ENCODE results near the gene VPS37D.
"Not testable (repeated sequence)": the region's sequence is repeated elsewhere in the genome, so short reads cannot be mapped to it uniquely, and the experiment has no call there.

VPS37D gene

DNA sequence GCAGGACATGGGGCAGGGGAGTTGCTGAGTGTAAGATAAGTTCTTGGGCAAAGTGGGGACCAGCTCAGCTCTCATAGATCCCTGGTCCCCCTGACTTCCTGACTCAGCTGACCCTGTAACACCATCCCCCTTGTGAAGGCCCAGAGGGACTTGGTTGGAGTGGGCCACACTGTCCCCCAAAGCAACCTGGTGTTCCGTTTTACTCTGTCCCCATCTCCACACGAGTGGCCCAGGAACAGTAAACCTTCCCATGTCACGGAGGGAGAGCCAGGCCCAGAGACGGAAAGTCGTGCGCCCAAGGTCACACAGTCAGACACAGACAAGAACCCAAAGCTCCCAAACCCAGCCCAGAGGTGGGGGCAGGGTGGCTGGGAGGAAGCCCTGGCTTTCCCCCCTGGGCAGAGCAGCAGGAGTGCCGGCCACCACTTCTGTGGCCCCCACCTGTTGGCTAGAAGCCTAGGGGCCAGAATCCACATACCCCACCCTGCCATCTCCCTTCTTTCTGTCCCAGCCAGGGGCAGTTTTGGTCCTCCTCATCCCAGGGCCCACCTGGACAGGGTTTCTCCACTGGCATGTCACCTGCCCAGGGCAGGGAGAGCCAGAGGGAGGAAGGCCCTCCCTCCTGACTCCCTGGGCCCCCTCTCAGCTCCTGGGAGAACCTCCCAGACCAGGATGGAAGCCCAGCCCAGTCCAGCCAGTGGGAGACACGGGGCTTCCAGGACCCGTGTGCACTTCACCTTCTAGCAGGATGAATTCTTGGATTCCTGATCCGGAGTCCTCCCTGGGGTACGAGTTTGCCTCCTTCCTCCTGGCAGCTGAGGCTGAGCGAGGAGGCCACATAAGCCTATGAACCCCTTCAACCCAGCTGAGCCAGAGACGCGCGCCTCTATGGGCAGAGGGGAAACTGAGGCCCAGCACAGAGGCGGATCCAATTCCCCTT, 20.6 kb upstream of the VPS37D start:
- in situ Hi-C loops (cut with MboI; ENCODE audit: low sequenced_read_pairs), result no loop called here

DNA sequence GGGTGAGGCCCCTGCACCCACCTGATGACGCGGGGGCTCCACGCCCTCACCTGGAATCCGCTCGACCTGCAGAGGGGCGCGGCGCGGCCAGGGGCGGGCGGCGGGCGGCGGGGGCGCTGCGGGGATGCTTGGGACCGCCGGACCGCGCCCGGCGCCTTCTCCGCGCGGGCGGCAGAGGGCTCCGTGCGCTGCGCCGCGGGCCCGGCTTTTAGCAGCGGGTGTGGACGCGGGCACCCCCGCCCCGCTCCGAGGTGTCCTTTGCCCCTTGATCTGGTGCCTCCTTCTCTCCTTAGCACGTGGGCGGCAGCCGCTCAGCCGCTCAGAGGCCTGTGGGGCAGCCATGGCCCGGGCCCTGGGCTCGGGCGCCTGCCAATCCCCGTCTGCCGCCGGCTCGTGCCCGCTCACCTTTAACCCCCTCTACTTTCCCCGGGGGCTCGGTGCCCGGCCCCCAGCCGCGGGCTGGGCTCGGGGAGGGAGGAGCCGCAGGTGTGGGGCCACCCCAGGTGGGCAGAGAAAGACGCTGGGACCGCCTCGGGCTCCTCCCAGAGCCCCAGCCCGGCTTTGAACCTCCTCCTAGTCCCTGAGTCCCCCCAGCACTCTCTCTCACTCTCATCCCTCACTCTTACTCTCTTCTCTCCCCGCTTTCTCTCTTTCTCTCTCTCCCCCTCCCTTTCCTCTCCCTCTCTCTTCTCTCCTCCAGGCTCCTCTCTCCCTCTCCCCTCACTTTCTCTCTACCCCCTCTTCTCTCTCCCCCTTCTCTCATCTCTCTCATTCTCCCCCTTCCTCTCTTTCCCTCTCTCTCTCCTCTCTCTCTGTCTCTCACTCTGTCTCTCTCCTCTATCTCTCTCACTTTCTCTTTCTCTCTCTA, 19.7 kb upstream of the VPS37D start:
- in situ Hi-C loops (cut with MboI; ENCODE audit: low sequenced_read_pairs), result no loop called here

DNA sequence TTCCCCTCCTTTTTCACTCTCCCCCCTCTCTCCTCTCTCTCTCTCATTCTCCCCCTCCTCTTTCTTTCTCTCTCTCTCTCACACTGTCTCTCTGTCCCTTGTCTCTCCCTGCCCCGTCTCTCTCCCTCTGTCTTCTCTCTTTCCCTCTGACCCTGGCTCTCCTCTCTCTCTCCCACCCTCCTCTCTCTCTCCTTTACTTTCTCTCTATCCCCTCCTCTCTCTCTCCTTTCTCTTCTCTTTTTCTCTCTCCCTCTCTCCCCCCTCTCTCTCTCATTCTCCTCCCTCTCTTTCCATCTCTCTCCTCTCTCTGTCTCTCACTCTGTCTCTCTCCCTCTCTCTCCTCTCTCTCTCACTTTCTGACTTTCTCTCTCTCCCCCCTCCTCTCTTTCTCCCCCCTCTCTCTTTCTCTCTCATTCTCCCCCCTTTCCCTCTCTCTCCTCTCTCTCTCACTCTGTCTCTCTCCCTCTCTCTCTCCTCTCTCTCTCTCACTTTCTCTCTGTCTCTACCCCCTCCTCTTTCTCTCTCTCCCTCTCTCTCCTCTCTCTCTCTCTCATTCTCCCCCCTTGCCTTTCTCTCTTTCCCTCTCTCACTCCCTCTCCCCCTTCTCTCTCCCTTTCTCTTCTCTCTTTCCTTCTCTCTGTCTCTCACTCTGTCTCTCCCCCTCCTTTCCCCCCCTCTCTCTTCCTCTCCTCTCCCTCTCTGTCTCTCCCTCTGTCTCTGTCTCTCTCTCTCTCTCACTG, 18.9 kb upstream of the VPS37D start:
- in situ Hi-C loops (cut with MboI; ENCODE audit: low sequenced_read_pairs), result no loop called here

DNA sequence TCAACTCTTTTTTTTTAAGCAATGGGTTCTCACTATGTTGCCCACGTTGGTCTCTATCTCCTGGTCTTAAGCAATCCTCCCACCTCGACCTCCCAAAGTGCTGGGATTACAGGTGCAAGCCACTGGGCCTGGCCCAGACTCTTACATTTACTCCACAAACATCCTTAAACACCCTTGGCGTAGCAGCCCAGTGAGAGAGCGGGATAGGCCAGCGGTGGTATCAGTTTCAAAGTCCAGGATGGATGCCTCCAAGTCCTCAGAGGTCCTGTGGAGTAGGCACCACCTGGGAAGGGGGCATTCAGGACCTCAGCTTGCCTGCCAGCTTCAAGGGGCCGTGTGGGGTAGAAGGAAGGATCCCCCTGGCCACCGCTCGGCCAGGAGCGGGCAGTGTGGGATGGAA, 18.1 kb upstream of the VPS37D start:
- in situ Hi-C loops (cut with MboI; ENCODE audit: low sequenced_read_pairs), result no loop called here

DNA sequence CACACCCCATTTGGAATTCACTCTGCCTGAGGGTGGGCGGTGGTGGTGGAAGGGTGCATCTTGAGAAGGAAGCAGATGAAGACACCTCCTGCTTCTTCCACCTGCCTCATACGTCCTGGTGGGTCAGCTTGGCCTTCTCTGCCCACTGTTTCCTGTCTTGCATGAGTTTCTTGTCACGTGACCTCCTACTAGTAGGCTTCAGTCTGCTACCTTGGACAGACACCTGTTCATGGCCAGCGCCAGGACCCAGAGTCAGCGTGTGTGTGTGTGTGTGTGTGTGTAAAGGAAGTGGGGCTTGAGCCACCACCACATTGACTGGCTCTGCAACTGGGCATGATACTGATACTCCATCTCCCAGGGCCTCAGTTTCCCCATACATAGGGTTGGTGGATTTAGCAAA, 17.1 kb upstream of the VPS37D start:
- in situ Hi-C loops (cut with MboI; ENCODE audit: low sequenced_read_pairs), result no loop called here

DNA sequence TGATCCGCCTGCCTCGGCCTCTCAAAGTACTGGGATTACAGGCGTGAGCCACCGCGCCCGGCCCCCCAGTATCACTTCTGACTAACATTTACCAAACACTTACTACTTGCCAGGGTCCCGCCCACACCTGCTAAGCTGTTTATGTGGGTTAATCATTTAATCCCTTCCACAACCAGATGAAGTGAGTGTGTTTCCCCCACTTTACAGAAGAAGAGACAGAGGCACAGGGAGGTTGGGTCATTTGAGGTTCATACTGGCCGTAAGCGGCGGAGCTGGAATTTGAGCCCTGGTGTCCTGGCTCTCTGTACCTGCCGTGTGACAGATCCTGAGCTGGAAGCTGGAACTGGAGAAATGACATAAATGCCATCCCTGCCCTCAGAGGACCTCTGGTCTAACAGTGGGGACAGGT, 15.1 kb upstream of the VPS37D start:
- in situ Hi-C loops (cut with MboI; ENCODE audit: low sequenced_read_pairs), result no loop called here

DNA sequence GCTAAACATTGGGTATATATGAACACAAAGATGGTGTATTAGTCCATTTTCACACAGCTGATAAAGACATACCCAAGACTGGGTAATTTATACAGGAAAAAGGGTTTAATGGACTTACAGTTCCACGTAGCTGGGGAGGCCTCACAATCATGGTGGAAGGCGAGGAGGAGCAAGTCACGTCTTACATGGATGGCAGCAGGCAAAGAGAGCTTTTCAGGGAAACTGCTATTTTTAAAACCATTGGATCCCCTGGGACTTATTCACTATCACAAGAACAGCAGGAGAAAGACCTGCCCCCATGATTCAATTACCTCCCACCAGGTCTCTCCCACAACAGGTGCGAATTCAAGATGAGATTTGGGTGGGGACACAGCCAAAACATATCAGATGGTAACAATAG, 12.3 kb upstream of the VPS37D start:
- in situ Hi-C loops (cut with MboI; ENCODE audit: low sequenced_read_pairs), result not testable (repeated sequence)

DNA sequence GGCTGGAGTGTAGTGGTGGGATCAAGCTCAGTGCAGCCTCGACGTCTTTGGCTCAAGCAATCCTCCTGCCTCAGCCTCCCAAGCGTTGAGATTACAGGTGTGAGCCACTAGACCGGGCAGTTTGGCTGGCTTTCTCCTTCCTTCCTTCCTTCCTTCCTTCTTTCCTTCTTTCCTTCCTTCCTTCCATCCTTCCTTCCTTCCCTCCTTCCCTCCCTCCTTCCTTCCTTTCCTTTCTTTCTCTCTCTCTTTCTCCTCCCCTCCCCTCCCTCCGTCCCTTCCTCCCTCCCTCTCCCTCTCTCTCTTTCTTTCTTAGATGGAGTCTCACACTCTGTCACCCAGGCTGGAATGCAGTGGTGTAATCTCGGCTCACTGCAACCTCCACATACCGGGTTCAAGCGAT, 7.6 kb upstream of the VPS37D start:
- in situ Hi-C loops (cut with MboI; ENCODE audit: low sequenced_read_pairs), result no loop called here

DNA sequence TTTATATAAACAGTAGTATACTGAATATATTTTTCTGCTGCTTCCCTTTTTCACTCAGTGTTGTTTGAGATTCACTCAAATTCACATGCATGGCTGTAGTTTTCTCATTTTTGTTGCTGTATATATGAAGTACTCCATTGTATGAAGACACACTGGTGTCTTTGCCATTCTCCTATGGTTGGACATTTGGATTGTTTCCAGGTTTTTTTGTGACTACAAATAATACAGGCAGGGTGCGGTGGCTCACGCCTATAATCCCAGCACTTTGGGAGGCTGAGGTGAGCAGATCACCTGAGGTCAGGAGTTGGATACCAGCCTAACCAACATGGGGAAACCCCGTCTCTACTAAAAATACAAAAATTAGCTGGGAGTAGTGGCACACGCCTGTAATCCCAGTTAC, 7.0 kb upstream of the VPS37D start:
- in situ Hi-C loops (cut with MboI; ENCODE audit: low sequenced_read_pairs), result not testable (repeated sequence)

DNA sequence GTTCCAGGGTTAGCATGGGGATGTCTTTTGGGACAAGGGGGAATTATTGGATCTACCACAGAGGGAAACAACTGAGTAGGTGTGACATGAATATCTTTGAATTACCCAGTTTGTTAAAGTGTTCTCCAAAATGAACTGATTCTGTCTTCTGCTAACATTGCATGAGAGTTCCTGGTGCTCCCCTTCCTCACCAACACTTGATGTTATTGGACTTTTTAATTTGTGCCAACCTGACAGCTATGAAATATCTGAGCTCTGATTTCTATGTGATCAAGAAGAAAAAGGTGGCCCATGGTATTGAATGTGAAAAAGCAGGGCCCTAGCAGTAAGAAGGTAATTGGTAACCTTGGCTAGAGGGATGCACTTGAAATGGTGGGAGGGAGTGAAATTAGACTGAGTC, 4.6 kb upstream of the VPS37D start:
- in situ Hi-C loops (cut with MboI; ENCODE audit: low sequenced_read_pairs), result no loop called here

DNA sequence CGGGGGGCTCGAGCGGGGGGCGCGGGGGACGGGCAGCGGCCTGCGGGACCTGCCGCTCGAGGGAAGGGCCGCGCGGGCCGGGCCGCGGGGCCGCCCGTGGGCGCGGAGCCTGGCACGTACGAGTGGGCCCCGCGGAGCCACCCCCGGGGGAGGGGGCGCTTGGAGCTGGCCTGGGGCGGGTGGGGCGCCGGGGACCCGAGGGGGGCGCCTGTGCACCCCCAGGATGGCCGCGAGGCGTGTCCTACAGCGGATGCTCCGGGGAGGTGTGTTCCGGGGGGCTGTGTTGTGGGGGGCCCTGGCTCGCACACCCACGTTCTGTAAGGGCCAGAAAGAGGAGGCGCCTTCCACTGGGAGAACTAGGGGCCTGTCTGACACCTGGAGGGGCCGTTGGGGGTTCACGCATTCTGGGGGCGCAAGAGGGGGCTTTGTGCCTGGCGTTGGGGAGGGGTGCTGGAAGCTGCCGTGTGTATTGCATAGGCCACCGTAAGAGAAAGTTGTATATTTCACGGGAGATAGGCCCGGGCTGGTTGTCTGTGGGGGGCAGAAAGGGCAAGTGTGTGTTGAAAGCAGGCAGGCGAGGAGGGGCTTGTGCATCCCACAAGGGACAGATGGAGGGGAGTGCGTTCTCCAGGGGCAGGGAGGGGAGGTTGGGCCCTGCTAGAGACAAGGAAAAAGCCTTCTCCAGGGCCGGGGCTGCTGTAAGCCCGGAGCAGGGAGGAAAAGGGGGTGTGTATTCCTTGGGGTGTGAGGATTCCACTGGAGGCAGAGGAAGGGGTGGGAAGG, 663 bp downstream of the VPS37D start:
- in situ Hi-C loops (cut with MboI; ENCODE audit: low sequenced_read_pairs), result no loop called here

DNA sequence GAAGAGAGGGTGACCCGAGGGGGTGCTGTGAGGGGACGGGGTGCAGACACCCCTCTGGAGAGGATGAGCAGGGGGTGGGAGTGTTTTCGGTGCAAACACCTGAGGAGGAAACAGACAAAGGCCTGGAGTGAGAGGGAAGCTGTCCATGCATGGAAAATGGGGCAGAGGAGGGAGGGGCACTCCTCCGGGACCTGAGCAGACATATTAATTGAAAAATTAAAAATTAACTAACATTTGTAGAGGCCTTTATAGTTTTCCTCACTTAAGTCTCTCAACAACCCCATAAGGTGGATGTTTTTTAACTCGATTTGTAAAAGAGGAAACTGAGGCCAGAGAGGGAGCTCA, 1.2 kb downstream of the VPS37D start:
- in situ Hi-C loops (cut with MboI; ENCODE audit: low sequenced_read_pairs), result no loop called here

DNA sequence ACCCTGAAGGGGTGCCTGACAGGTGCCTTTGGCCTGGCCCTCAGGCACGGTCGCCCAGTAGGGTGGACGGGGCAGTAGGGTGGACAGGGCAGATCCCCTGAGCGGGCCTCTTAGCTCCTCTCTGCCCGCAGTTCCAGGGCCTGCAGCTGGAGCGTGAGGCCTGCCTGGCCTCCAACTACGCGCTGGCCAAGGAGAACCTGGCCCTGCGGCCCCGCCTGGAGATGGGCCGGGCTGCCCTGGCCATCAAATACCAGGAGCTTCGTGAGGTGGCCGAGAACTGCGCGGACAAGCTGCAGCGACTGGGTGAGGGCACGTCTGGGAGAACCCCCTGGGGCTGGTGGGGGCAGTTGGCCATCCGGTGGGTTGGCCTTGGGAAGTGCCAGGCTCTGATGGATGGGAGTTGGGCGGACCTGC, 1.7 kb downstream of the VPS37D start:
- in situ Hi-C loops (cut with MboI; ENCODE audit: low sequenced_read_pairs), result no loop called here

DNA sequence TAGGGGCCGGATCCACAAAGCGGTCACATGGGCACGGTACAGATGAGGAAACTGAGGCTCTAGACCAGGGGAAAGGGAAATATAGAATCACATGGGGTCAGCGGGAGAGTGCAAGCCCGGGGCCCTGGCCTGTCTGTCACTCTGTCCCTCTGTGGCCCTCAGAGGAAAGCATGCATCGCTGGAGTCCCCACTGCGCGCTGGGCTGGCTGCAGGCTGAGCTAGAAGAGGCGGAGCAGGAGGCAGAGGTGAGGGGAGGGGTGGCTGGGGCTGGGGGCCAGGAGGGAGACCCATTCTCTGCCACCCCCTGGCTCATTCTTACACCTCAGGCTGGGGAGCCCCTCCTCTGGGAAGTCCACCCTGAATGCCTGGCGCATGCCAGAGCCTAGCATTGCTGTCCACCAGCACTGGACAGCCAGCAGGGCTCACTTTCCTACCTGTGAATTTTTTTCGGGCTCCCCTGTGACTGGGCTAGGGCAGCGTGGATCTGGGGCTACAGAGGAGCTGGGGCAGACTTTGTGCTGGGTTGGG, 2.3 kb downstream of the VPS37D start:
- in situ Hi-C loops (cut with MboI; ENCODE audit: low sequenced_read_pairs), result no loop called here

DNA sequence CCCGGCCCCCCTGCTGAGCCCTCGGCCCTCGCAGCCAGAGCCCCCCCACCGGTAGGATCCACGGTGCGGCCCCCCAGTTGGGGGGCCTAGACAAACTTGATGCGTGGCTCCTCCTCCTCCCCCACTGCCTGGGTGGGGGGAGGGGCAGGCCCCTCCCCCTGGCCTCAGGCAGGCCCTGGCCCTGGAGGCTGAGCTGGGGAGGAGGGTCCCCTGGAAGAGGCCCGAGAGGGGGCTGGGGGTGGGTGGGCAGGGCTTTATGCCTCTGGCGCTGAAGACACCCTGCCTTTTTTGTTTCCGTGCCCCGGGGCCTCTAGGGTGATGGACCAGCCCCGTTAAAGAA, 3.7 kb downstream of the VPS37D start:
- in situ Hi-C loops (cut with MboI; ENCODE audit: low sequenced_read_pairs), result no loop called here

DNA sequence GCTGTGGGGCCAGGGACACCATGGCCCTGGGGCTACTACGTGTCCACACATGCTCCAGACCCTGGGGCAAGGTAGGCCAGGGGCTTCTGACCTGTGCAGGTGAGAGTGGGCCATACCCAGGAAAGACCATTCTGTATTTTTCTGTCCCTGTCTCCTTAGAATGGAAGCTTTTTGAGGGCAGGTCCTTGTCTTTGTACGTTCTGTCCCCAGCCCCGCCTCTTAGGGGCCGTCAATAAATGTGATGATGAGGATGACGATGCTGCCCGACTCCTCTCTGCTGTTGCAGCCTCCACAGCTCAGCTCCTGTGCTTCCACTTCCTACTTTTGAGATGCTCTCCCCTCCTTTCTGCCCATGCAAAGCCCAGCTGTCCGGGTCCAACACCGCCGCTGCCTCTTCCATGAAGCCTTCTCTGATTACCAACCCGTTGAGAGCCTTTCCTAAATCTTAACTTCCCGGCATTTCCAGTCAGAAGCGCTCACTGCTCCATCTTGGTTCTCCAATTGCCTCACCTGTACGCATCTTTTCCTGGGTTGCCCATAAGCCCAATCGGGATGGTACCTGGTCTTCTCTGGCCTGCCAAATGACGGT, 4.3 kb downstream of the VPS37D start:
- in situ Hi-C loops (cut with MboI; ENCODE audit: low sequenced_read_pairs), result no loop called here

DNA sequence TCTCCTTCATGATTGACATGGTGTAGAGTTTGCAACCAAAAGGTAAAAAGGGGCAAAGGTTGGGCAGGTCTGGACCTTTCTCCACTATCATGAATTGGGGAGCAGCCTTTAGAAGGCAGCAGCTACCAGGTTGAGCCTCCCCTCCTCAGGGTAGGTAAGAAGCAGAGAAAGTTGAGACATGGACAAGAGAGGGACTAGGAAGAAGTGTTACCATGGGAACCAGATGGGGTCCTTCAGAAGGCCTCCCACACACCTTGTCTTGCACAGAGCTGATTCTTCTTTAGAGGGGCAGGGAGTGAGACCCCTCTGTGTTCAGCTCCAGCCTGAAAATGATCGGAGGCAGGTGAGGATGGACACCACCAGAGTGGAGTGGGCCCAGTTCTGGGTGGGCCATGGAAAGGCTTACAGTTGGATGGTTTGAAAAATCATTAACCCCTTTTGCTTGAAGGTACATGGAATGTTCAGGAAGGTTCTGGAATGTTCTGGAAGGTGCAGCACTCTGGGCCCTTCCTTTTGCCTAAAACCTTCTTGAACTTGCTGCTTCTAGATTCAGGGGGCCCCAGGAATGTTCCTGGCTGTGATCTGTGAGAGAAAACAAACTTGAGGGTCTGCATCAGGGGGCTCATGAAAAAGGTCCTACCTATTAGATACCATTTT, 7.0 kb downstream of the VPS37D start:
- in situ Hi-C loops (cut with MboI; ENCODE audit: low sequenced_read_pairs), result no loop called here

DNA sequence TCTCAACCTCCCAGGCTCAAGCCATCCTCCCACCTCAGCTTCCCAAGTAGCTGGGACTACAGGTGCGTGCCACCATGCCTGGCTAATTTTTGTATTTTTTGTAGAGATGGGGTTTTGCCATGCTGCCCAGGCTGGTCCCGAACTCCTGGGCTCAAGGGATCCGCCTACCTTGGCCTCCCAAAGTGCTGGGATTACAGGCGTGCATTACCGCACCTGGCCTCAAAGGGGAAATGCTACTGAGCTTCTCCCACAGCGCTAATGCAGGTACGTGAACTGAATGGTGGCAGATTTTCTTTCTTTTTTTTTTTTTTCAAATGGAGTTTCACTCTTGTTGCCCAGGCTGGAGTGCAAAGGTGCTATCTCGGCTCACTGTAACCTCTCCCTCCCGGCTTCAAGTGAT, 8.4 kb downstream of the VPS37D start:
- in situ Hi-C loops (cut with MboI; ENCODE audit: low sequenced_read_pairs), result not testable (repeated sequence)

DNA sequence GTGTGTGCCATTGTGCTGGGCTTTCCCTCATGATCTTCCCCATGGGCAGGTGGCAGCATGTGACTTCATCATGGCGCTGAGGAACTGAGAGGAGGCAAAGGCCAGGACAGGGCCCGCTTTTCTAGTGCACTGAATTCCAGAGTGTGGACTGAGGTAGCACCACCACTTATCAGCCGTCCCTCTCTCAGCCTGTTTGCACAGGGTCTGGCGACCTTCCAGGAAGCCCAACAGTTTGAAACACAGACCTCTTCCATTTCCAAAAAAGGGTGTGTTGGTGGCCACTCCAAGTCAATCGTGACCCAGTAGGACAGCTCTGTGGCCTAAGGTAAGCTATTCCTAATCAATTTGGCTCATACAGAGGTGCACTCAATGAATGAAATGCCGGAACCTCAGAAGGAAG, 11.2 kb downstream of the VPS37D start:
- in situ Hi-C loops (cut with MboI; ENCODE audit: low sequenced_read_pairs), result no loop called here

DNA sequence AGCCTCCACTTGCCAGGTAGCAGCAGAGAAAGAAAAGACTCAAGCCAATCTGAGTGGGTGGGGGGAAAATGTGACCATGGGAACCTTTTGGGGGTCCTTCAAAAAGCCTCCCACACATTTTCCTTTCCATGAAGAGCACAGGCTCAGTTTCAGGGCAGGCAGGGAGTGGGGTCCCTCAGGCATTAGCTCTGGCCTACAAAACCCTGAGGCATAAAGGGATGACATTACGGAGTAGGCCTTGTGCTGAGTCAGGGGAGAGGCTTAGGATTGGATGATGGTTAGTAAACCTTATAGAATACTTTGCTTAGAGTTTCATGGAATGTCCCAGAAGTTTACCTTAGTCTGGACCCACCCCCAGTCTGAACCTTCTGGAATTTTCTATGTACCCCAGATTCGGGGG, 12.1 kb downstream of the VPS37D start:
- in situ Hi-C loops (cut with MboI; ENCODE audit: low sequenced_read_pairs), result no loop called here

Data from HL-60/S4 (cell line).